HepG2 (cell line): ENCODE data around the gene ADAMTSL4. TPM values are rescaled to one million over a fixed set of nuclear protein-coding genes. Genes with fewer than 3 reads are reported as not detected.
A peak's percentile ranks its signal among the peaks of the same experiment; 100 is the strongest.

Experiments used
- ARNT2 ChIP-seq: sonication (generic); formaldehyde crosslinking; IDR thresholded peaks from 2 replicates; pipeline ENCODE4 v1.8.0; 2022; ENCODE audit warnings: mild to moderate bottlenecking, low read depth, missing genetic modification reagents, moderate library complexity
- HMGA1 ChIP-seq: sonication (generic); formaldehyde crosslinking; conservative IDR thresholded peaks from 2 replicates; pipeline ENCODE4 v1.4.0; 2020; ENCODE audit warnings: missing genetic modification reagents
- HMGXB3 ChIP-seq: sonication (generic); formaldehyde crosslinking; IDR thresholded peaks from 2 replicates; pipeline ENCODE4 v1.4.0; 2020; ENCODE audit warnings: missing genetic modification reagents, borderline replicate concordance
- HOXA3 ChIP-seq: sonication (generic); formaldehyde crosslinking; IDR thresholded peaks from 2 replicates; pipeline ENCODE4 v1.5.0; 2020; ENCODE audit warnings: missing genetic modification reagents
- MBNL3 ChIP-seq: fragments of 250-450 bp; sonication (Bioruptor Pico); conservative IDR thresholded peaks from 2 replicates; pipeline ENCODE4 v1.8.0; 2022; ENCODE audit warnings: mild to moderate bottlenecking, inconsistent platforms
- NBN ChIP-seq: fragments of 450-650 bp; conservative IDR thresholded peaks from 2 replicates; pipeline ENCODE4 v1.6.1; 2017
- NR3C1 ChIP-seq: sonication (generic); formaldehyde crosslinking; IDR thresholded peaks from 2 replicates; pipeline ENCODE4 v1.4.0; 2020; ENCODE audit warnings: missing genetic modification reagents
- RFXAP ChIP-seq: sonication (generic); formaldehyde crosslinking; IDR thresholded peaks from 2 replicates; pipeline ENCODE4 v1.4.0; 2020; ENCODE audit warnings: missing genetic modification reagents, borderline replicate concordance
- RNF219 ChIP-seq: sonication (generic); formaldehyde crosslinking; IDR thresholded peaks from 2 replicates; pipeline ENCODE4 v1.5.0; 2020; ENCODE audit warnings: mild to moderate bottlenecking, missing genetic modification reagents
- SNRNP70 ChIP-seq: fragments of 200-400 bp; formaldehyde crosslinking; IDR thresholded peaks from 2 replicates; pipeline ENCODE4 v1.6.1; 2017; ENCODE audit warnings: mild to moderate bottlenecking, low read depth, low read length, moderate library complexity
- STAT5B ChIP-seq: sonication (generic); formaldehyde crosslinking; IDR thresholded peaks from 2 replicates; pipeline ENCODE4 v1.4.0; 2020; ENCODE audit warnings: missing genetic modification reagents
- ZBTB7B ChIP-seq: sonication (generic); formaldehyde crosslinking; IDR thresholded peaks from 2 replicates; pipeline ENCODE4 v1.4.0; 2020; ENCODE audit warnings: missing genetic modification reagents
- ZMYM2 ChIP-seq: sonication (generic); formaldehyde crosslinking; IDR thresholded peaks from 2 replicates; pipeline ENCODE4 v1.8.0; 2022; ENCODE audit warnings: mild to moderate bottlenecking, missing genetic modification reagents
- ZMYM3 ChIP-seq: sonication (generic); formaldehyde crosslinking; IDR thresholded peaks from 2 replicates; pipeline ENCODE4 v1.5.1; 2020; ENCODE audit warnings: mild to moderate bottlenecking, missing genetic modification reagents
- ZNF136 ChIP-seq: sonication (generic); formaldehyde crosslinking; IDR thresholded peaks from 2 replicates; pipeline ENCODE4 v1.8.1; 2022; ENCODE audit warnings: low read depth, mild to moderate bottlenecking, moderate library complexity, missing genetic modification reagents
- ZNF160 ChIP-seq: sonication (generic); formaldehyde crosslinking; IDR thresholded peaks from 2 replicates; pipeline ENCODE4 v1.8.0; 2022; ENCODE audit warnings: mild to moderate bottlenecking, inconsistent platforms, missing genetic modification reagents
- ZNF251 ChIP-seq: sonication (generic); formaldehyde crosslinking; IDR thresholded peaks from 2 replicates; pipeline ENCODE4 v1.9.0; 2021; ENCODE audit warnings: mild to moderate bottlenecking, missing genetic modification reagents
- ZNF44 ChIP-seq: sonication (generic); formaldehyde crosslinking; IDR thresholded peaks from 2 replicates; pipeline ENCODE4 v1.5.1; 2020; ENCODE audit warnings: mild to moderate bottlenecking, missing genetic modification reagents
- ZNF547 ChIP-seq: sonication (generic); formaldehyde crosslinking; IDR thresholded peaks from 2 replicates; pipeline ENCODE4 v1.5.1; 2020; ENCODE audit warnings: mild to moderate bottlenecking, missing genetic modification reagents
- ZNF724P ChIP-seq: sonication (generic); formaldehyde crosslinking; IDR thresholded peaks from 2 replicates; pipeline ENCODE4 v1.8.0; 2022; ENCODE audit warnings: missing genetic modification reagents, borderline replicate concordance
- ZNF747 ChIP-seq: sonication (generic); formaldehyde crosslinking; IDR thresholded peaks from 2 replicates; pipeline ENCODE4 v1.8.1; 2023; ENCODE audit warnings: missing genetic modification reagents, mild to moderate bottlenecking, borderline replicate concordance
- polyA plus RNA-seq, 8 experiments: library from polyadenylated mRNA; depleted of rRNA in 3 of 8; stranded (reverse) in 7 of 8; unstranded in 1 of 8; fragments of >200 nt; fragmentation: Illumina TruSeq in 4 of 8; extraction: Trizol in 4 of 8; gene quantifications; 2 replicates each; pipeline versions ENCODE4 v1.2.1 to v1.2.3, GENCODE V29; 2011 to 2016; ENCODE audit warnings: low read depth in 4 of 8, missing spikeins in 1 of 8, mixed read lengths in 1 of 8; ENCODE audit not compliant: insufficient read depth in 1 of 8
- total RNA-seq, 5 experiments: library from RNA; depleted of rRNA; stranded (reverse); fragments of >200 nt; fragmentation: Illumina TruSeq; extraction: Trizol; gene quantifications; 2 replicates each; pipeline ENCODE4 v1.2.3, GENCODE V29; 2016; ENCODE audit warnings: low read depth in 1 of 5

Gene ADAMTSL4
- total and polyA plus RNA-seq, 2 of the 13 experiments (the other 11 are each of a cell fraction or from before 2014, with no cell fraction given) = 3.9 to 16.4 TPM

DNA sequence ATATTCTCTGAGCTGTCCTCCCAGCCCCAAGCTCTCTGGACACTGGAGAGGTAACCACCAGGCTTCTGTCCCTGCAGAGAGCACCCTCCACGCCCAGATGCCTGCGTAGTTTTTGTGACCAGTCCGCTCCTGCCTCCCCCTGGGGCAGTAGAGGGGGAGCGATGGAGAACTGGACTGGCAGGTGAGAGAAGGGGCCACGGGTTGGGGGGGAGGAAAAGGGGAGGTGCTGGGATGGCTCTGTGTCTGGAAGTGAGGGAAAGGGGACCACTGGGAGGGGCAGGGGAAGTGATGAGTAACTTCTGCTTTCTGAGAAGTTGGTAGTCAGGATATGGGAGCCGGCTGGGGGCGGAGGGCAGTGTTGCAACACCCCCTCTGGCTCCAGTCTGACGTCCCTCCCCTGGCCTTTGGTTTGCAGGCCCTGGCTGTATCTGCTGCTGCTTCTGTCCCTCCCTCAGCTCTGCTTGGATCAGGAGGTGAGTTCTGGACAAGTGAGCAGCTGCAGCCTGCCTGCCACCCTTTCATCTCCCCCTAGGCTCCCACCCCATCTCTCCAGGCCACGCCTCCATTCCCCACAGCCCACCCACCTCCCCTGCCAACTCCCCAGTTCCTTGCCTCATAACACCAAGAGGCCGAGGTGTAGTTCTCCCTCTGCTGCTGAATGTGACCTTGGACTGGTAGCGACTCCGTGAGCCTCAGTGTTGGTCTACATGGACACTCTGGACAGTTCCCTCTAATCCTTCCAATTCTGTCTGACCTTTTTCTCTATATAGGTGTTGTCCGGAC, 3.1 kb downstream of the ADAMTSL4 start (continued):
- TF ChIP-seq RFXAP (CRISPR knock-in tag) (peak; percentile 73; the same call in 1 of the 2 replicates), ZNF136 (CRISPR knock-in tag) (no peak), RNF219 (CRISPR knock-in tag) (no peak), NR3C1 (CRISPR knock-in tag) (no peak), HMGA1 (CRISPR knock-in tag) (no peak), ZNF747 (CRISPR knock-in tag) (no peak), ZBTB7B (CRISPR knock-in tag) (peak; percentile 45; the same call in 1 of the 2 replicates), ZNF251 (CRISPR knock-in tag) (no peak), ZNF724P (no peak), ZNF44 (CRISPR knock-in tag) (no peak), HMGXB3 (CRISPR knock-in tag) (peak; percentile 33; the same call in 1 of the 2 replicates), ZMYM3 (no peak), MBNL3 (CRISPR knock-in tag) (no peak), NBN (no peak), SNRNP70 (no peak), HOXA3 (CRISPR knock-in tag) (0 out of 2 replicates have a peak, but pooled peaks have one; percentile 69), ZMYM2 (CRISPR knock-in tag) (no peak), ZNF547 (0 out of 2 replicates have a peak, but pooled peaks have one; percentile 11), STAT5B (CRISPR knock-in tag) (no peak), ARNT2 (CRISPR knock-in tag) (no peak), ZNF160 (CRISPR knock-in tag) (no peak)
